Activated CD4-positive, alpha-beta T cell treated with anti-CD3 and anti-CD28 coated beads, Interleukin-2, amount 10 ng/mL, durations not matched to agents 7 days and 5 days (primary cell): ENCODE results near the gene SERINC4. TPM values are rescaled to one million over a fixed set of nuclear protein-coding genes. Genes with fewer than 3 reads are reported as not detected.
"Not testable (repeated sequence)": the region's sequence is repeated elsewhere in the genome, so short reads cannot be mapped to it uniquely, and the experiment has no call there.

ENCODE experiments used
- CTCF ChIA-PET: fragments of 350-600 bp; sonication (Branson Sonifier 250); formaldehyde crosslinking; loops from one replicate; lab custom pipeline; 2021; ENCODE audit warnings: antibody characterized with exemption; lab: Charles Lee
- POLR2A ChIA-PET: fragments of 350-600 bp; sonication (Branson Sonifier 250); formaldehyde crosslinking; loops from one replicate; lab custom pipeline; 2021; ENCODE audit warnings: antibody characterized with exemption; lab: Charles Lee
- DNase-seq: peaks from one replicate; pipeline ENCODE4 v3.0.0-alpha.2; 2020
- H3K27ac Mint-ChIP-seq: one replicate; pipeline ENCODE4 v1.8.0; 2021; ENCODE audit warnings: mild to moderate bottlenecking, moderate library complexity, mixed read lengths
- H3K27me3 Mint-ChIP-seq: one replicate; pipeline ENCODE4 v1.8.0; 2021; ENCODE audit warnings: mixed read lengths
- H3K36me3 Mint-ChIP-seq: one replicate; pipeline ENCODE4 v1.8.0; 2021; ENCODE audit warnings: low read depth, mixed read lengths
- H3K4me1 Mint-ChIP-seq: one replicate; pipeline ENCODE4 v1.8.0; 2021; ENCODE audit warnings: mixed read lengths
- H3K4me3 Mint-ChIP-seq: one replicate; pipeline ENCODE4 v1.8.0; 2021; ENCODE audit warnings: mild to moderate bottlenecking, moderate library complexity, mixed read lengths
- H3K9me3 Mint-ChIP-seq: one replicate; pipeline ENCODE4 v1.8.0; 2021; ENCODE audit warnings: mixed read lengths
- total RNA-seq, 2 experiments: library from RNA; stranded (reverse); gene quantifications; one replicate each; pipeline ENCODE4 v1.2.3, GENCODE V29; 2021

SERINC4 gene
- total RNA-seq, 2 experiments from 2014 or later = 0.37 to 0.50 TPM

DNA sequence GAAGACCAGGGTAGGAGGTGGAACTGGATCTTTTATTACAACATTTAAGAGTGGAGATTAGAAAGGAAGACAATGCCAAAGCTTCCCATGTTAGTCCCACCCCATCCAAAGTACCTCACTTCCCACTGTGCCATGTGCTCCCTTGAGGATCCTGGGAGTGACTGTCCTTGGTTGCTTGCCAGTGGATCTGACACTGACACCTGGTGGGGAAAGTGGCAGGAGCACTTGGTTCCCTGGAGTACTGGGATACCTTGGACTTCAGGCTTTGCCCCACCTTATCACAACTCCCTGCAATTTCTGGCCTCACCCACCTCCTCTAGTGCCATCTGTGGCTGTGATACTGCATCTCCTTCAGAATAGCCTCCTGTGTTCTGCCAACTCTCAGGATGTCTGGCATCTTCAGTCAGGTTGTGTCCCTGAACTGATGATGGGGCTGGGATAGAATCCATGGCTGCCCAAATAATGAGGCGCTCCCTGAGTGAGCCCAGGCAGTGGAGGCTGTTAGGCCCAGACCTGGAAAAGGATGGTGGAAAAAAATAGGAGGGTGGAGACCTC is 24.5 kb downstream of the SERINC4 start:
- ChIA-PET CTCF (interaction anchor here (2.5 kb wide), 1 partner anchor 13 kb away, joined by 8 read pairs; no protein-coding TSS in a partner anchor), POLR2A (no interaction called here)
- Mint-ChIP-seq H3K27me3 (peaks cover 3% of the 10 kb centered on the region), H3K4me3 (peak overlapping the region; percentile 92), H3K27ac (peak overlapping the region; percentile 62), H3K9me3 (no peaks in the 10 kb centered on the region), H3K36me3 (peaks cover 32% of the 10 kb centered on the region), H3K4me1 (peaks cover 36% of the 10 kb centered on the region)
- no peak for DNase-seq

DNA sequence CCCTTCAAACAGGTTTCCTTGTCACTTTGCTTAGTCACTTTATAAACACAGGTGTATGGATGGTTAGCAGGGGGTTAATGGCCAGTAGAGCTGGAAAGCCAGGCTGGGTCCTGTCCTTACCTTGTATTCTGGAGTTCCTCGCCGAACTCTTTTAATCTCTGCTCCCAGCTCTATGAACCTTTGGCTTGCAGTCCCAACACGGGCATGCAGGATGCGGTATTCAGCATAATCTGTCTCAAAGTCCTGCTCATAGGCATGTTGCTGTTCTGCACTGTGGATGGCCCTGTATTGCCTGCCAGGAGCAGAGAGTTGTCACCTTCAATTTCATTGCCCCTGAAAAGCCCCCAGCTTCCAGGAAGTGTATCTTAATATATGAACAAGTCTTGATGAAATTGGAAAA is 26.0 kb downstream of the SERINC4 start:
- Mint-ChIP-seq H3K27ac (no peak overlapping the region), H3K27me3 (peaks cover 2% of the 10 kb centered on the region), H3K36me3 (peaks cover 45% of the 10 kb centered on the region), H3K9me3 (no peaks in the 10 kb centered on the region), H3K4me1 (peaks cover 32% of the 10 kb centered on the region), H3K4me3 (no peak overlapping the region)
- DNase-seq = no peak
- ChIA-PET POLR2A (interaction anchor here (0.8 kb wide), 1 partner anchor 24 kb away, joined by 7 read pairs; no protein-coding TSS in a partner anchor), CTCF (no interaction called here)

DNA sequence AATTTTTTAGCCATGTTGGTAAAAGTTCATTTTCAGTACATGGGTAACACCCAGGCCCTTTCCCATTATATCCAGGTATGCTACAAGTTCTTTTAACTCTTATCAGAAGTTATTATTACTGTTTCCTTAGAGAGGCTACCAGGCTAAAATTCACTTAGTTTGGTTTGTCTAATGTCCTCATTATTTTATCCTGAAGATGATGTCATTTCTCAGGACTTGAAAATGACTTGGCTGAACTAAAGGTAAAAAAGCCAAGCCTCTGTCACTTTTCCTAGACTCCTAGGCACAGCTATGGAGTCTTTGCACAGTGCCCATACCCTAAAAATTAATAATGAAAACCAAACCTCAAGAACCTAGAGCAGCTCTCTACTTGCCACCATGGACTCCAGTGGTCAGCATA is 27.4 kb downstream of the SERINC4 start:
- Mint-ChIP-seq H3K4me3 (no peak overlapping the region), H3K27me3 (no peaks in the 10 kb centered on the region), H3K9me3 (no peaks in the 10 kb centered on the region), H3K4me1 (peaks cover 25% of the 10 kb centered on the region), H3K36me3 (peaks cover 47% of the 10 kb centered on the region), H3K27ac (no peak overlapping the region)
- ChIA-PET POLR2A (no interaction called here), CTCF (no interaction called here)
- no peak for DNase-seq

DNA sequence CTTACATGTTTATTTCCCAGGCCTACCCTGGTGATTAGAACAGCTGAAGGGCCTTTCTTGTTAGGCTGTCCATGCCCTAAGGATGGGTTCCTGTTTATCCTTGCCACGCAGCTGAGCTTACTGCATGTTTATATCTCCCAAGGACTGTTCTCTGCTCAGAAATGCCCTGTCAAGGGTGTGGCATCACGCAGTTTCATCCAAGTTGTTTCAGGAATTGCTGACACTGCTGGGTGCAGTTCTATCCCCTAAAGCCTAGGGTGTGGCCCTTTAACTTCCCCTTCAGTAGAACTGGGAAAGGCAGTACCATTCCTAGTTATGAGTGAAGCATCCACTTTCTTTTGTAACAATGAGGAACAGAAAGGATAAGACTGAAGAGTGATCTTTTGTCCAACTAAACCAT is 28.2 kb downstream of the SERINC4 start:
- Mint-ChIP-seq H3K4me1 (peaks cover 18% of the 10 kb centered on the region), H3K9me3 (no peaks in the 10 kb centered on the region), H3K36me3 (peaks cover 47% of the 10 kb centered on the region), H3K4me3 (no peak overlapping the region), H3K27ac (no peak overlapping the region), H3K27me3 (no peaks in the 10 kb centered on the region)
- no peak for DNase-seq
- CTCF ChIA-PET = interaction anchor here (0.6 to 1.5 kb wide), 4 partner anchors 11 to 39 kb away, joined by 3 to 5 read pairs (median 4); no protein-coding TSS in a partner anchor
- POLR2A ChIA-PET = no interaction called here

DNA sequence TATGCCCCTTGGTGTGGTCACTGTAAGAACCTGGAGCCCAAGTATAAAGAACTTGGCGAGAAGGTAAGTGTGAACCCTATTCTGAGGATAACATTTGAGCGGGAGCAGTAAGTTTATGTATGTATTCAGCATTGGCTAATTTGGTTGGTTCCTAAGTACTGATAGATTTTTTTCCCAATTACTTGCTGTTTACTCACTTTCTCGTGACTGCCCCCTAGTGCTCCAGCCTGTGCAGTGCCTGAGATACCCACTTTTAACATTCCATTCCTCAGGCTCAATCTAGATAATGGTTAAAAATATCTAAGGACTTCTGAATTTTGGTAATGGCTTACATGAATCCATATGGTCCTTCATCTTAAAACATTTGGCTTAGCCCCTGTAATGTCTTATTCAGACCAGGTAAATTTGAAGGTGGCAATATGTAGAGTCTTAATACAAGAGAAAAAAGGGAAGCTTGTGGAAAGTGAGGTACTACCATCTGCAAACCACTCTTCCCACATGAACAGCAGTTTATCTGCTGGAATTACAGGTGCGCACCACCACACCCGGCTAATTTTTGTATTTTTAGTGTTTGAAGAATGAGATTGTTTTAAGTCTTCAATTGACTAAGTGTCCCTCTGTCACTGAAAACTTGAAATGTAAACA is 30.3 kb downstream of the SERINC4 start:
- H3K27me3 Mint-ChIP-seq = no peaks in the 10 kb centered on the region
- POLR2A ChIA-PET = no interaction called here
- H3K4me1 Mint-ChIP-seq = peaks cover 2% of the 10 kb centered on the region
- H3K36me3 Mint-ChIP-seq = peaks cover 62% of the 10 kb centered on the region
- no peak overlapping the region for H3K4me3 Mint-ChIP-seq
- CTCF ChIA-PET = interaction anchor here (1.0 to 1.2 kb wide), 3 partner anchors 27 to 35 kb away, joined by 3 to 4 read pairs (median 4); partner anchors contain the start of genes HYPK and SERINC4
- peak; percentile 71 for DNase-seq
- H3K27ac Mint-ChIP-seq = no peak overlapping the region
- H3K9me3 Mint-ChIP-seq = no peaks in the 10 kb centered on the region

DNA sequence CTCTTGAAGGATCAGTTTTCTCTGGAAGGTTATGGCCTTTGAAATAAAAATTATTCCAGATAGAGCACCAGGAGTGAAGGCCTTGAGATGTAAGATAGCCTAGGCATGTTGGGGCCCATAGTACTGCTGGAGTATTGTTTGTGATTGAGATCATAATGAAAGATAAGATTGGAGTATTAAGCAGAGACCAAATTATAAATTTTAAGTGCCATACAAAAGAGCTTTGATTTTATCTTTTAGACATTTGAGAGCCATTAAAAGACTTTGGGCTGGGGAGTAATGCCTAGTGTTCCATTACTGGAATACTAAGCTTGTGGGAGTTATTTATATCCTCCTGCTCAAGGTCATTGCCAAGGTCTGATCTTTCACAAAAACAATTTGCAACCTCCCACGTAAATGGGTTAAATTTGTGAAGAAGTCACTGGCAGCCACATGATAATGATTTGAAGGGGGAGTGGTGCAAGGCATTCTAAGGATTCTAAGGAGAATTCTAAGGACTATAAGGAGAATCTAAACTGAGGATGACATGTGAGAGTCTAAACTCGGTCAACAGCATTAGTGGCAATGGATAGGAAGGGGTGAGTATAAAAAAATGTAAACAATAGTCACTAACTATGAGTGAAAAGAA is 36.1 kb downstream of the SERINC4 start:
- Mint-ChIP-seq H3K9me3 (no peaks in the 10 kb centered on the region), H3K36me3 (peaks cover 53% of the 10 kb centered on the region), H3K4me1 (peaks cover 3% of the 10 kb centered on the region), H3K27ac (no peak overlapping the region), H3K27me3 (no peaks in the 10 kb centered on the region), H3K4me3 (no peak overlapping the region)
- CTCF ChIA-PET = interaction anchor here (1.5 kb wide), 1 partner anchor 11 kb away, joined by 5 read pairs; no protein-coding TSS in a partner anchor
- DNase-seq = no peak
- POLR2A ChIA-PET = no interaction called here

DNA sequence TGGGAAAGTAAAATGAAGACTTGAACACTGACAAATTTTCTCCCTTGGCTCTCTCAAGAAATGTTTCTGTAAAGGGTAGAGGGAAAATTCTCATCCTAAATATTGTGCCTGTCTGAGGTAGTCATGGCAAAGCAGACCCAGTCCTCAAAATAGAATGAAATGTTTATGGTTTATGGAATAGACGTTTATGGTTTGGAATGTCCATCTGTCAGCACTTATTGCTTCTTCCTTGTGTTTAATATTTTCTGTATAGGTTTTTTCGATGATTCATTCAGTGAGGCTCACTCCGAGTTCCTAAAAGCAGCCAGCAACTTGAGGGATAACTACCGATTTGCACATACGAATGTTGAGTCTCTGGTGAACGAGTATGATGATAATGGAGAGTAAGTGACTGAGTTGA is 37.2 kb downstream of the SERINC4 start:
- Mint-ChIP-seq H3K4me1 (peaks cover 3% of the 10 kb centered on the region), H3K4me3 (no peak overlapping the region), H3K9me3 (no peaks in the 10 kb centered on the region), H3K36me3 (peaks cover 53% of the 10 kb centered on the region), H3K27me3 (no peaks in the 10 kb centered on the region), H3K27ac (no peak overlapping the region)
- DNase-seq = no peak
- ChIA-PET POLR2A (no interaction called here), CTCF (no interaction called here)

DNA sequence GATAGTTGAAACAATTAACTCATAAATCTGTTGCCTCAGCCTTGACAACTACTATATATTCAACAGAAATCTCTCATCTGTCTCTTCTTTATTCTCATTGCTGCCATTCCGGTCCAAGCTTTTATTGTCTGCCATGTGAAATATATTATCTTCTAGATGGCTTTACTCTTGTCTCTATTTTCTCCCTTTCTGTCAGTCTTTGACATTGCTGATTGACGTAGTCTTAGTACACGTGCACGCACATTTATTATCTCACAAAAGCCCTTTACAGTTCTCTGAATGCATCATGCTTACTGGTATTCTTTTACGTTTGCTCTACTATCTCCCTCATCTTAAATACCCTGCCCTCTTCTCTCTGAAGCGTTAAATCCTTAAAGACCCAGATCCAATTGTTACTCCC is 48.1 kb downstream of the SERINC4 start:
- CTCF ChIA-PET = no interaction called here
- H3K4me3 Mint-ChIP-seq = no peak overlapping the region
- no peak overlapping the region for H3K27ac Mint-ChIP-seq
- H3K9me3 Mint-ChIP-seq = no peaks in the 10 kb centered on the region
- peaks cover 56% of the 10 kb centered on the region for H3K36me3 Mint-ChIP-seq
- POLR2A ChIA-PET = no interaction called here
- H3K4me1 Mint-ChIP-seq = peaks cover 39% of the 10 kb centered on the region
- DNase-seq = no peak
- no peaks in the 10 kb centered on the region for H3K27me3 Mint-ChIP-seq

DNA sequence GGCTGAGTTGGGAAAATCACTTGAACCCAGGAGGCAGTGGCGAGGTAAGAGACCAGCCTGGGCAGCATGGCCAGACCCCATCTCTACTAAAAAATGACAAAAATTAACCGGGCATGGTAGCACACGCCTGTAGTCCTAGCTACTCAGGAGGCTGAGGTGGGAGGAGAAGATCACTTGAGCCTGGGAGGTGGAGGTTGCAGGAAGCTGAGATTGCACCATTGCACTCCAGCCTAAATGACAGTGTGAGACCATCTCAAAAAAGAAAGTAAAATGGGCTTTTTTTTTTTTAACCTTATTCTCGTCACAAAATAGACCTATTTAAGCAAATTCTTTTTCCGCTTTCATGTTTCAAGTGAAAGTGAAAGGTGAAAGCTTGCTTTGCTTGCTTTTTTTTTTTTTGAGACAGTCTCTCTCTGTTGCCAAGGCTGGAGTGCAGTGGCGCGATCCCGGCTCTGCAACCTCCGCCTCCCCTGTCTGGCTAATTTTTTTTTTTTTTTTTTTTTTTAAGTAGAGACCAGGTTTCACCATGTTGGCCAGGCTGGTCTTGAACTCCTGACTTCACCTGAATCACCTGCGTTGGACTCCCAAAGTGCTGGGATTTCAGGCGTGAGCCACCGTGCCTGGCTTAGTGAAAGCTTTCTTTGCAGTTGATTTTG is 50.2 kb downstream of the SERINC4 start:
- POLR2A ChIA-PET = interaction anchor here (1.1 kb wide), 1 partner anchor 24 kb away, joined by 7 read pairs; no protein-coding TSS in a partner anchor
- CTCF ChIA-PET = interaction anchor here (0.5 to 0.7 kb wide), 3 partner anchors 18 to 1051 kb away, joined by 3 to 8 read pairs (median 5); no protein-coding TSS in a partner anchor
- peak overlapping the region; percentile 69 for H3K4me3 Mint-ChIP-seq
- H3K9me3 Mint-ChIP-seq = no peaks in the 10 kb centered on the region
- H3K4me1 Mint-ChIP-seq = peaks cover 43% of the 10 kb centered on the region
- H3K27ac Mint-ChIP-seq = peak overlapping the region; percentile 90
- no peaks in the 10 kb centered on the region for H3K27me3 Mint-ChIP-seq
- peaks cover 45% of the 10 kb centered on the region for H3K36me3 Mint-ChIP-seq
- peak; percentile 66 for DNase-seq

DNA sequence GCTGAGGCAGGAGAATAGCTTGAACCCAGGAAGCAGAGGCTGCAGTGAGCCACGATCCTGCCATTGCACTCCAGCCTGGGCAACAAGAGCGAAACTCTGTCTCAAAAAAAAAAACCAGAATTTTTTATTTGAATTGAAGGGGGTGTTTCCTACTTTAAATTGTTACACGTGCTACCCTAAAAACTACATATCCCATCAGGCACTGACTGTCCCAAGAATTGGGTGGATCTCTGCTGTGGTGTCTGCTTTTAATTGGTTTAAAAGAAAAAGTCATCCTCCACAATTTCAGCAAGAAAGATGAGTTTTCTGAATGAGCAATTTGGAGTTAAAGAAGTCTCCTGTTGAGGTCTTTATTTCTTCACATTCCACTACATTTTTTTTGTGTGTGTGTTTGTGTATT is 51.6 kb downstream of the SERINC4 start:
- Mint-ChIP-seq H3K27me3 (no peaks in the 10 kb centered on the region), H3K4me3 (peak overlapping the region; percentile 98), H3K4me1 (peaks cover 49% of the 10 kb centered on the region), H3K36me3 (peaks cover 35% of the 10 kb centered on the region), H3K27ac (peak overlapping the region; percentile 83), H3K9me3 (no peaks in the 10 kb centered on the region)
- peak; percentile 42 for DNase-seq
- ChIA-PET CTCF (interaction anchor here (0.6 kb wide), 1 partner anchor 1539 kb away, joined by 4 read pairs; no protein-coding TSS in a partner anchor), POLR2A (no interaction called here)

DNA sequence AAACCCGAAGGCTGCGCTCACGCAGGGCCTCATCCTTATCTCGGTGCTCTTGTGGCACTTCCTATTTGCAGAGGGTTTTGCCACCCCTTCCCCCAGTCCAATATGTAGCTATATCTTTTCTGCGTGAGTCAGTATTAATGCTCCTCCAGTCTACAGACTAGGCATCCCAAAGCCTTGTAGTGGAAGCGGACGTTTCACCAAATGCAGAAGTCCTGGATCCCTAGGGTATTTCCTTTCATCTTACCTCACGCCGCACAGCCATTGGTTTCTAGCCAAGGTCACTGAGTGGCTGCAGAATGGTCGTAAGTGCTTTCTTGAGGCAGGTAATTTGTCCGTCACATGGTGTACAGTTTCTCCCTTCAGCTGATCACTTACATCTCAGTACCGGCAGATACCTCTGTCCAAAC is 53.1 kb downstream of the SERINC4 start:
- Mint-ChIP-seq H3K4me1 (peaks cover 40% of the 10 kb centered on the region), H3K36me3 (peaks cover 22% of the 10 kb centered on the region), H3K27ac (peak overlapping the region; percentile 99), H3K4me3 (peak overlapping the region; percentile 98)
- CTCF ChIA-PET = interaction anchor here (1.2 to 1.3 kb wide), 2 partner anchors 10 to 30 kb away, joined by 3 read pairs; partner anchors contain the start of gene ELL3
- peak; percentile 12 for DNase-seq
- H3K9me3 Mint-ChIP-seq, H3K27me3 Mint-ChIP-seq, POLR2A ChIA-PET: not testable (repeated sequence)

DNA sequence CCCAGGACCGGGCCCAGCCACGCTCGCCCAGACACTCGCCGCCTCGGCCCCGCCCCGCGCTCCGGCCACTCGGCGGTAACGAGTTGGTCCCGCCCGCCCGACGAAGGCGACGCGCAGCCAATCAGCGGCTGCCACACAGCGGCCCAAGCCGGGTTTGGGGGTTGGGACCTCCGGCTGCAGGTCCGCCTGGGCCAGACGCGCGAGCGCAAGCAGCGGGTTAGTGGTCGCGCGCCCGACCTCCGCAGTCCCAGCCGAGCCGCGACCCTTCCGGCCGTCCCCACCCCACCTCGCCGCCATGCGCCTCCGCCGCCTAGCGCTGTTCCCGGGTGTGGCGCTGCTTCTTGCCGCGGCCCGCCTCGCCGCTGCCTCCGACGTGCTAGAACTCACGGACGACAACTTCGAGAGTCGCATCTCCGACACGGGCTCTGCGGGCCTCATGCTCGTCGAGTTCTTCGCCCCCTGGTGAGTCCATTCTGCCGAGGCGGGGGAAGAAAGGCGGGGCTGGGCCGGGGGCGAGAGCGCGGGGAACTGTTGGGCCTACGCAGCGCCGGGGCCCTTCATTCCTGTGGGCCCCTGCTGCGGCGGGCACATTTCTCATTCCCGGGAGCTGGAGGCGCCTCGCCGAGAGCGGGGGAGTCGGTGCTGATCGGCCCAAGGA is 53.6 kb downstream of the SERINC4 start, which contains the start of gene PDIA3:
TSS of gene PDIA3 (plus strand) at position 194 of the 658 bp plus-strand sequence. CDS start at position 296, 102 bp downstream.
- peak within 1 kb of the TSS; percentile 98 for H3K4me3 Mint-ChIP-seq
- H3K27me3 Mint-ChIP-seq, H3K9me3 Mint-ChIP-seq: not testable (repeated sequence)
- H3K36me3 Mint-ChIP-seq = peaks cover 18% of the 10 kb centered on the region
- ChIA-PET CTCF (interaction anchor here (1.0 to 1.3 kb wide), 4 partner anchors 8 to 31 kb away, joined by 3 read pairs; partner anchors contain the start of gene ELL3), POLR2A (interaction anchor here (1.0 kb wide), 1 partner anchor 236 kb away, joined by 4 read pairs; no protein-coding TSS in a partner anchor)
- peak; percentile 88 for DNase-seq
- H3K4me1 Mint-ChIP-seq = peaks cover 34% of the 10 kb centered on the region
- peak within 1 kb of the TSS; percentile 99 for H3K27ac Mint-ChIP-seq
